ENCODE results near the gene KCNK5.

The KCNK5 gene

GRCh38 chr6:39239527-39240154 lies 10.4 kb upstream of the KCNK5 start:
- POLR2A ChIA-PET: interaction anchor here (0.6 kb wide), 1 partner anchor 92 kb away, joined by 3 read pairs; no protein-coding TSS in a partner anchor
- CTCF ChIA-PET: interaction anchor here (0.6 to 1.9 kb wide), 6 partner anchors 10 to 859 kb away, joined by 3 to 7 read pairs (median 5); partner anchors contain the start of gene KCNK5
- Histone ChIP-seq H3K36me3 (ENCODE audit: control insufficient read depth in 2 of 2, insufficient read depth in 1 of 2, low read length in 2 of 2) (no peaks in the 10 kb centered on the region), H3K27ac (ENCODE audit: extremely low read depth, low read depth, low read length) (no peak overlapping the region), H3K4me3 (ENCODE audit: low read depth, low read length) (no peak overlapping the region), H3K9me3 (ENCODE audit: control insufficient read depth, insufficient read depth, low read depth, low read length) (no peaks in the 10 kb centered on the region), H3K4me1 (ENCODE audit: control insufficient read depth, insufficient read depth, low read length) (no peaks in the 10 kb centered on the region)
- TF ChIP-seq ZNF157 (tag by site-specific recombination; IDR thresholded peaks at IDR 0.05): no peak
- no peak for TF ChIP-seq PRDM1 (tag by site-specific recombination; IDR thresholded peaks at IDR 0.05)
- no peak for TF ChIP-seq ZNF221 (tag by site-specific recombination; IDR thresholded peaks at IDR 0.05; ENCODE audit: borderline replicate concordance)
- no peak for TF ChIP-seq GLI4 (tag by site-specific recombination; IDR thresholded peaks at IDR 0.05)
- no peak for TF ChIP-seq ZNF645 (tag by site-specific recombination; IDR thresholded peaks at IDR 0.05)
- TF ChIP-seq FEZF1 (tag by site-specific recombination; IDR thresholded peaks at IDR 0.05): no peak
- TF ChIP-seq ZNF184 (tag by site-specific recombination; IDR thresholded peaks at IDR 0.05): no peak
- TF ChIP-seq ATF2 (tag by site-specific recombination; IDR thresholded peaks at IDR 0.05; ENCODE audit: low read depth): no peak
- no peak for TF ChIP-seq CTCF (tag by site-specific recombination; IDR thresholded peaks at IDR 0.05)

- no peak overlapping the region for H3K27ac ChIP-seq (ENCODE audit: extremely low read depth, low read depth, low read length)
- H3K36me3 ChIP-seq (ENCODE audit: control insufficient read depth in 2 of 2, insufficient read depth in 1 of 2, low read length in 2 of 2): no peaks in the 10 kb centered on the region
- POLR2A ChIA-PET: no interaction called here
- H3K4me3 ChIP-seq (ENCODE audit: low read depth, low read length): no peak overlapping the region
- H3K9me3 ChIP-seq (ENCODE audit: control insufficient read depth, insufficient read depth, low read depth, low read length): no peaks in the 10 kb centered on the region
- CTCF ChIA-PET: no interaction called here
- no peaks in the 10 kb centered on the region for H3K4me1 ChIP-seq (ENCODE audit: control insufficient read depth, insufficient read depth, low read length)
- no peak for TF ChIP-seq ZBTB11 (tag by site-specific recombination; conservative IDR thresholded peaks at IDR 0.05; ENCODE audit: low read depth)
- no peak for TF ChIP-seq ZNF513 (tag by site-specific recombination; IDR thresholded peaks at IDR 0.05)
- TF ChIP-seq KLF7 (tag by site-specific recombination; IDR thresholded peaks at IDR 0.05; ENCODE audit: borderline replicate concordance): no peak
- TF ChIP-seq ZNF16 (tag by site-specific recombination; IDR thresholded peaks at IDR 0.05; ENCODE audit: low read depth): no peak
- TF ChIP-seq SP3 (tag by site-specific recombination; IDR thresholded peaks at IDR 0.05): no peak
- TF ChIP-seq ZNF488 (tag by site-specific recombination; IDR thresholded peaks at IDR 0.05): no peak
- no peak for TF ChIP-seq ELK4 (IDR thresholded peaks at IDR 0.05; ENCODE audit: borderline replicate concordance, low read depth, low read length)
- TF ChIP-seq GLIS2 (tag by site-specific recombination; IDR thresholded peaks at IDR 0.05): no peak
- TF ChIP-seq KLF1 (tag by site-specific recombination; IDR thresholded peaks at IDR 0.05): no peak
- TF ChIP-seq REPIN1 (tag by site-specific recombination; IDR thresholded peaks at IDR 0.05; ENCODE audit: low read depth): no peak
- TF ChIP-seq ZNF548 (tag by site-specific recombination; IDR thresholded peaks at IDR 0.05): no peak
- no peak for TF ChIP-seq ZNF223 (tag by site-specific recombination; IDR thresholded peaks at IDR 0.05)
- no peak for TF ChIP-seq ZNF639 (tag by site-specific recombination; IDR thresholded peaks at IDR 0.05)
Observed at GRCh38 chr6:39236742-39237141, 7.5 kb upstream of the KCNK5 start.

Data from HEK293 (cell line).